ENCODE measurements around the gene PMP22.
A peak's percentile ranks its signal among the peaks of the same experiment; 100 is the strongest.
"Not testable (repeated sequence)": the region's sequence is repeated elsewhere in the genome, so short reads cannot be mapped to it uniquely, and the experiment has no call there.

The PMP22 gene

DNA sequence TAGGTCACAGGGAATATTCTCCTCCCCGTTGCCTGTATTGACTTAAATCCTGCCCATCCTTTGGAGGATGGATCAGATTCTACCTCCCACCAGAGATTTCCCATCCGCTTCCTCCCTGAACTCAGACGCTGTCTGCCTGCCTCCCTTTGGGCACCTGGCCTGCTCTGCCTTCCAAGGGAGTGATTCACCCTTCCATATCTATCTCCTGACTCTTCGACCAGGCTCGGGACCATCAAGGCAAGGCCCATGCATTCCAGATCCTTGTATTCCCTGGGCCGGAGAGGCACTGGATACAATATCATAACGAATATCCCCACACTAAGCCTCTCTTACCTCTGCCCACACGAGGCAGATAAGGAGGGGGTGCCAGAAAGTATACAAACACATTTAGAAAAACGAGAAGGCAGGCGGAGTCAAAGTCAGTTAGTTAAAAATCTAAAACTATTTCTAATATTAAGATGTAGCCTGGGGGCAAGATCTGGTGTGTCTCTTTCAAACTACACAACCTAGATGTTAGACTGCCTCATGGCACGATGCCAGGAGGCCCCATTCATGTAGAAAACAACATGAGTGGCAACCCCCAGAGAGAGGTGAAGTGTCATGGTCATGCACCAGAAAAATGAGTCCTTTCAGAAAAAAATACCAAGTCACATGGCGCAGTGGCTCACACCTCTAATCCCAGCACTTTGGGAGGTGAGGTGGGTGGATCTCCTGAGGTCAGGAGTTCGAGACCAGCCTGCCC, 9.2 kb downstream of the PMP22 start:
- DNase-seq (ENCODE audit: low spot score) = no peak
- no peak for FAIRE-seq

GRCh38 chr17:15250135-15250860, 14.8 kb downstream of the PMP22 start:
- DNase-seq (ENCODE audit: low spot score) (no peak), FAIRE-seq (no peak)

DNA sequence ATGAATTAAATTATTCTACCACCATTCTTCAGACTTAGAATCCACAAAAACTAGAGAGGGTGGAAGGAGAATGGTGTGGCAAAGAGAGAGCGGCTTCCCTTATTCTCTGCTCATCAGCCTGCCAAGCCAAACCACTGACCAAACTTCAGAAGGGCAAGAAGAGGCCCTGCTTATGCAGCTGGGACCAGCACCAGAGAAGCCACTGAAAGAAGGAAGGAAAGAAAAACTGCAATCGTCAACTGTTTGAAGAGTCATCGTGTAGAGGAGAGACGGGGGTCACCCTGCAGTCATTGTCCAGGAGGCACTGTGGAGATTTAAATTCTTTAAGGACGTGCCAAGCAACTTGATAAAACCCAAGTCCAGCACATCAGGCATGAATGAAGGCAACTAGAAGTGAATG, 15.6 kb downstream of the PMP22 start:
- DNase-seq (ENCODE audit: low spot score) (no peak), FAIRE-seq (no peak)

GRCh38 chr17:15247891-15248529, 17.1 kb downstream of the PMP22 start:
- FAIRE-seq = no peak
- DNase-seq (ENCODE audit: low spot score) = no peak

DNA sequence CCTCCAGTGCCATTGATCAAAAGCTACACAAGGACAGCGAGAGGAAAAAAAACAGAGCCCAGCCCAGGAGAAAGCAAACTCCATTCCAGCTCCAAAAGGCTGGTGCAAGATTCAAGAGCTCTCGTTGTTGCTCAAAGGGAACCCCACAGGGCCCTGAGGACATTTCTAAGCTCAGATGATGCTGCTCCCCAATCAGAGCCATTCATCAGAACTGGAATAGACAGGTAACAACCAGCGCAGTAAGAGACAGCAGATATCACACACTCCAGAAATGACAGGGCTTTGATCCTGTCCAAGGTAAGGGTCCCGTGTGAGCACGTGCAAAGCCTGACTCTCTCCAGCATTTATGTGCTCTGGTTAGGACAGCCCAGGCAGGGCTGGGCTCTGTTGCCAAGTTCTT, 20.1 kb downstream of the PMP22 start:
- DNase-seq (ENCODE audit: low spot score) = no peak
- FAIRE-seq = no peak

DNA sequence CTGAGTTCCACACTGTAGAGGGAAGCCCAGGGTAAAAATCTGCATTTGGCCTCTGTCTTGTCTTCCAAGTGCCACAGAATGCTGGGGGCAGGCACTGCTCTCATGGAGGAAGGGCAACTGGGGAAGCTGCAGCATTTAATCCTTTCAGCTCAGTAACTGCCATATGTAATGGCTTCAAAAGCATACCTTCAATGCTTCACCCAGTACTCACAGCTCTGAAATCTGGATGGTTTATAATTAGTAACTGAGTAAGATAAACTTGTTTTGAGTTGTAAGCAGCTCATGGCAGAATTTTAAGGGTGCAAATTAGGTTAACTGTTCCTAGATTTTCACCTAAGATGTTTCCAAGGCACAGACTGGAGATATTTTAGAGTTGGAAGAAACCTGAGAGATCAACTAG, 24.5 kb downstream of the PMP22 start:
- FAIRE-seq (no peak), DNase-seq (ENCODE audit: low spot score) (no peak)

- DNase-seq (ENCODE audit: low spot score) (no peak), FAIRE-seq (no peak)
Measured at GRCh38 chr17:15239491-15239890, 25.6 kb downstream of the PMP22 start.

DNA sequence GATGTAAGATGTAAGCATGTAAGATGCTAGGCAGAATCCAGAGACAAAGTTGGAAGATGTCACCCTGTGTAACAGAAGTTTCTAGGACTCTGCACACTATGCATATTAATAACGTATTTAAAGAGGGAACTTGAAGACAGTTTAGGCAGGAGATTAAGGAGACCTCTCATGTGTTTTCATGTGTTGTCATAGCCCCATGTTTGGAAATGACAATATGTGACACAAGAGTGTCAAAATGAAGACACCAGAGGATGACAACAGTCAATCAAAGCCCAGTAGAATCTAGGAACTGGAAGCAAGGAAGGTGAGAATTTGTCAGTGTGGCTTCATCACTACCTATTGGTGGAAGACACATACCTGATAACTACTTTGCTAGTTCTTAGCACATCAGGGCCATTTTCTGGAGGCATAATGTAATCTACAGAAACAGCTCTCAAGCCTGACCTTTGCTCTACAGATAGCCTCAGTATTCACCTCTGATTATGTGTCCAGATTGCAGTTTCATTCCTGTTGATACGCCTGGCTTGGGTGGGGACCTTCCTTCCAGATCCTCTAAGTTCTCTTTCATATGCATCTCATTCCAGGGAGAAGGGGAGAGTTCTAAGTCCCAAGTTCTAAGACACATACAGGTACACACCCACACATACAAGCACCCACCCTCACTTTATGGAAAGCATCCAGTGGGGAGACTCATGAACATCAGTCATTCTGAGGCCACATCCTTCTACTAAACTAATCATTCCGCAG, 26.3 kb downstream of the PMP22 start:
- no peak for DNase-seq (ENCODE audit: low spot score)
- FAIRE-seq = no peak

DNA sequence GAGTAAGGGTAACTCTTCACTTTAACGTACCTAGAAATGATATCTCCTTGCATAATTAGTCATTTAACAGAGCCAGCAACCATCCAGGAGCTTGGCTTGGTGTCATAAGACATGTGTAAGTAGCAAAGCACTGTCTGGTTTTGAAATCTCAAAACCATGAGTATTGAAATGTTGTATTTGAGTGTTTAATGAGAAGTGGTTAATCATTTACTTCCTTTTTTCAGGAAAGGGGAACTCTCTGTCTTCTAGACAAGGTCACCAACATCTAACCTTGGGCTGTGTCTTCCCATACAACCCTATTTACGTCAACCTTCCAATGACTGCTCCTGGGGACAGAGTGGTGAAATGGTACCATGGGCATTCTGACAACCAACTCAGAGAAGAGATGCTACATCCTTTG, 27.1 kb downstream of the PMP22 start:
- DNase-seq (ENCODE audit: low spot score) (no peak), FAIRE-seq (no peak)

GRCh38 chr17:15237106-15237425, 28.1 kb downstream of the PMP22 start:
- DNase-seq (ENCODE audit: low spot score) (no peak), FAIRE-seq (no peak)

- DNase-seq (ENCODE audit: low spot score) (peak; percentile 7), FAIRE-seq (no peak)
Measured at GRCh38 chr17:15236281-15237105, 28.6 kb downstream of the PMP22 start.

DNA sequence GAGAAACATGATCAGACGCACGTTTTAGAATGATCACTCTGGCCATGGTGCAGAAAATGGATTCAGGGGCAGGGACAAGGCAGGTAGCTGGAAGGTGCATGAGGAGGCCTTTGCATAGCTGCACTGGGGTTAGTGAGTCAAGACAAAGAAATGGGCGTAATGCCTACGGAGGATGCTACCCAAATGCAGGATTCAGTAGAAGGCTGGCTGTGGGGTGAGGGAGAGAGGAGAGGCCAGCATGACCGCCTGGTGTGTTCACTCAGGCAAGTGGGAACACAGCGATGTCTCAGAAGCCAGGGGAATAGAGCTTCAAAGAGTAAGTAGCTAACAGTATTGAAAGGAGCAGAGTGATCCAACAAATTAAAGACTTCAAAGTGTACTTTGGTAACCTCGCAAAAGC, 31.2 kb downstream of the PMP22 start:
- no peak for FAIRE-seq

GRCh38 chr17:15233022-15233805, 31.9 kb downstream of the PMP22 start:
- peak; percentile 14 for DNase-seq (ENCODE audit: low spot score)
- FAIRE-seq = no peak

More for the DNA sequence above, 31.2 kb downstream of the PMP22 start:
- no peak for DNase-seq (ENCODE audit: low spot score)

DNA sequence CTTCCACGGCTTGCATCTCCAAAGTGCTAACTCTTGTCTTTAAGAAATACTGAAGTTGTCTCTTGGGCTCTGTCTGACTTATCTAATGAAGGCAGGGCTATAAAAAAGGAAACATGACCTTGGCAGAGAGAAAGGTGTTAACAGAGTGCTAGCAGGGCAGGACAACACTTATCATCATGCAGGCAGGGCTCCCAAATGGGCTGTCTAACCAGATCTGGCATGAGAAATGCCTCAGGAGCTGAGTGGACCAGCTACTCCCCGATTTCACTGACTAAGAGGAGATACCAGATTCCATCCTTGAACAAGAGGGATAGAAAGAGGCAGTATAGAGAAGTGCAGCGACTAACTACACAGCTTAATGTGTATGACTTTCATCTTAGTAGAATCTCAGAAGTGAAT, 32.6 kb downstream of the PMP22 start:
- DNase-seq (ENCODE audit: low spot score) = no peak
- FAIRE-seq = no peak

- DNase-seq (ENCODE audit: low spot score) = no peak
- FAIRE-seq = no peak
Measured at GRCh38 chr17:15231851-15232516, 33.1 kb downstream of the PMP22 start.

DNA sequence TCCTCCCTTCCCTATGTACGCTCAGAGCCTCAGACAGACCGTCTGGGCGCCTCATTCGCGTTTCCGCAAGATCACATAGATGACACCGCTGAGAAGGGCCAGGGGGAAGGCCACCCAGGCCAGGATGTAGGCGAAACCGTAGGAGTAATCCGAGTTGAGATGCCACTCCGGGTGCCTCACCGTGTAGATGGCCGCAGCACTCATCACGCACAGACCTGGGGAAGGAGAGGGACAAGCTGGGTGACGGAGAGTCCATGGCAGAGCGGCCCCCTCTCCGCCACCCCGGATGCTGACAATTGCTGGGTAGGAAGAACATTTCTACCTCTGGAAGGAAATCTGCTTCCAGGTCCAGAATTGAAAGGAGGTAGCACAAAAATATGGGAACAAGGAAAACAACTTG, 34.3 kb downstream of the PMP22 start:
- DNase-seq (ENCODE audit: low spot score) (no peak), FAIRE-seq (no peak)

- not testable (repeated sequence) for DNase-seq (ENCODE audit: low spot score); FAIRE-seq
Measured at GRCh38 chr17:15221827-15222226, 43.3 kb downstream of the PMP22 start.

DNA sequence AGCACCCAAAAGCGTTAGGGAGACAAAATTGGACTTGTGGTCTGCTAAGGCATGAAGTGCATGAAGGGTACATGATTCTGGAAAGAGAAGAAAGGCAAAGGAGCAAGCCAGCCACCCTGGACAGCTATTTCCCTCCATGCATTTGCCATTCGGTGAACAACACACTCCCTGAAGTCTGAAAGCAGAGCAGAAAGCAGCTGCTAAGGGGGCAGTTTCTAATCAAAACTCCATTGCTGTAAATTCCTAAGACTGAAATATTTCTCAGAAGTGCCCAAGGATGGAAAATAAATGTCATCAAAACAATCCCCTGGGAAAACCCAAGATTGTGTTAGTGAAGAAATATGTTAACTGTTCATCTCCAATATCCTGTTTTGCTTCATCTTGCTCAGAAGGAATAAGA, 44.3 kb downstream of the PMP22 start:
- FAIRE-seq (no peak), DNase-seq (ENCODE audit: low spot score) (no peak)

DNA sequence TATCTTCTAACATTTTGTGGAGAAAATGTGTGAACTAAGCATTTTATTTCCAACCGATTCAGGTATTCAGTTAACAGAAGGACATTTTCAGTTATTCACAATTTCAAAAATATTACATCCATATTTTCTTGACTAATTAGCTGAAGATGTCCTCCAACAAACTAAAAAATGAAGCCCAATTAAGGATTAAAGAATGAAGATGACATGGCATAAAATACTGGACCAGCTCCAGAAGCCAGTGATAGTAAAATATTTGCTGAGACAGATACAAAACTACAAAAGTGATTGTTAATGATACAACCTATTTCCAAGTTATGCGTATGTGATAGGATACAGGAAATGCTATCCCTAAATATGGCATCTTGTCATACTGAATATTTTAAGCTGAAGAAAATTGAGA, 48.6 kb downstream of the PMP22 start:
- DNase-seq (ENCODE audit: low spot score) (no peak), FAIRE-seq (no peak)
